Melanocyte of skin (primary cell): ENCODE measurements around the gene WDR91. TPM values are rescaled to one million over a fixed set of nuclear protein-coding genes. Genes with fewer than 3 reads are reported as not detected.

Experiments used
- small RNA-seq, 2 donors: library from RNA; depleted of rRNA; stranded (forward); fragments of <200 nt; gene quantifications; one replicate each; pipeline ENCODE3, GENCODE V24; 2012
- total RNA-seq, 2 donors: library from RNA; depleted of rRNA; stranded (reverse); fragments of >200 nt; gene quantifications; 2 replicates each; pipeline ENCODE4 v1.2.3, GENCODE V29; 2012

Gene WDR91
- 10 to 100 TPM; 39.2 to 46.3 TPM for total RNA-seq

DNA sequence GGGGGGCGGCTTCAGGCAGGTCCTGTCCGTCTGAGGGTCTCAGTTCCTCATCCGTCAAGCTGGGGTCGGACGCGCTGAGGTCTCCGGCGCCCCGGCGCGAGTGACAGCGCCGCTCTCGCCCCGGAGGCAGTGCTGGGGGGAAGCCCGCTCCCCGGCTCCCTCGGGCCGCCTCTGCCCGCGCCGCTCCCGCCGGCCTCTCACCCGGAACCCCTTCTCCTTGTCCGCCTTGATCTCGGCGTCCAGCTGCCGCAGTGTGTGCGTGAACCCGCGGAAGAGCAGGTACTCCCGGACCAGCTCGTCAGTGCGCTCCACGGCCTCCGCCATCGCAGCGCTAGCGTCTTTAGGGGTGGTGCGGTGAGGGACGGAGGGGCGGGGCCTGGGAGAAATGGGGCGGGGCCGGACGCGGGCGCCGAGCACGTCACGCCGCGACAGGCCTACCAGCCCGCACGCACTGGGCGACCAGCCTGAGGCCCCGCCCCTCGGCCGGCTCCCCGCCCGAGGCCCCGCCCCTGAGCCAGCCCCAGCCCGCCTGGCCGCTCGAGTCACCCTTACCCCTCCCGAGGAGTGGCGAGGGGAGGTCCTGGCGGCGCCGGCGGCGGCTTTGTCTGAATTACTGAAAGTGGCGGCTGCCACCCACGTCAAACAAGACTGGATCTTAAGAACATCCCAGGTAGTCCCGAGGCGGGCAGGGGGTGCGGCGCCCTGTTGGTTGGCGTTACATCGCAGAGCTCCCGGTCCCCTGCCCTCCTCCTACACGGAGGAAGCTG lies at the start of gene WDR91:
Gene WDR91 (minus strand): TSS at position 348 of the 767 bp plus-strand sequence. CDS start 24 bp downstream, at position 324.

DNA sequence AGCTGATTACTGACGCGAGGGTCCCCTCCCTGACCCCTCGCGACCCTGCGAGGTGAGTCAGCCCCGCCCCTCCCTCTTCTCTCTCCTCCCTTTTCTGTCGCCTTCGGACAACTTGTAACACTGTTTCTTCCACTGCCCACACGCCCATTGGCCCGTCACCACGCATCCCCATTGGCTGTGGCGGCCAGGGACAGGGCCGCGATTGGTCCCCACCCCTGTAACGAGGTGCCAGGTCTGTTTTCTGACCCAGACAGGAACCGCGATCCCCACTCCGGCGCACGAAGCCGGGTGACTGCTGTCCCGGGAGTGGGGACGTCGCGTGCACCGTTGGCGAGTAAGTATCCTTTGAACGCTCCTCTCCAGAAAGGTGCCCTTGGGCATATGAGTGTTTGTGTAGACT lies 22.2 kb upstream of the WDR91 start, which contains the start of gene STRA8:
Gene STRA8 (plus strand): TSS at position 269 of the 400 bp plus-strand sequence. CDS start 6,687 bp downstream, outside the sequence.

DNA sequence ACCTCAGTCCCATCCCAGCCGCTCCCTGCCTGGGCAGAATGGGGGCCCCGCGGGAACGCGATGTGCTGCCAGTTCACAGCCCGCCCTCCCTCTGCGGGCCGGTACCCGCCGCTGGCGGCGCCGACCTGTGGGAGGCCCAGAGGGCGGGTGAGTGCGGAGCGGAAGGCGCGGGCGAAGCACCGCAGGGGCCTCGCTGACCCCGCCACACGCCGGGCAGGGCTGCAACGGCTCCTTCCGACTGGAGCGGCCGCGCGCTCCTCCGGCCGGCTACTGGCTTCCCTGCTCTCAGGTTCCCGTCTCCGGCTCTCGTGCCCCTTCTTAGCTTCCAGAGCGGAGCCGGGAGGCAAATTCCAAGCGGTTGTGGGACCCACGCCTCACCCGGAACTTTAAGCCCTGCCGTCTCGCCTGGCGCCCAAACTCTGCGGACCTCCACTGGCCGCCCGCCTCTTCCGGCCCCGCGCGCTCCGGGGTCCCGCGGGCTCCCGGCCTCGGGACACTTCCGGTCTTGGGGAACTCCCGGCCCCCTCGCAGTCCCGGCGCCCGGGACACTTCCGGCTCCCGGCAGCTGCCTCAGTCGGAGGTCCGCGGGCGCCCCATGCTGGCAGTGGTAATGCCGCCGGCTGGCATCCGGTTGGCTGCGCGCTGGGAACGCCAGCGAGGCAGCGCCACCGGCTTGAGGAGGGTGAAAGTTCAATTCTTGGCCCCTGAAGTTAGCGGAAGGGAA lies 40.9 kb downstream of the WDR91 start, which contains the start of gene CYREN:
Gene CYREN (minus strand): TSS at position 434 of the 724 bp plus-strand sequence. CDS start 1,785 bp downstream, outside the sequence.

DNA sequence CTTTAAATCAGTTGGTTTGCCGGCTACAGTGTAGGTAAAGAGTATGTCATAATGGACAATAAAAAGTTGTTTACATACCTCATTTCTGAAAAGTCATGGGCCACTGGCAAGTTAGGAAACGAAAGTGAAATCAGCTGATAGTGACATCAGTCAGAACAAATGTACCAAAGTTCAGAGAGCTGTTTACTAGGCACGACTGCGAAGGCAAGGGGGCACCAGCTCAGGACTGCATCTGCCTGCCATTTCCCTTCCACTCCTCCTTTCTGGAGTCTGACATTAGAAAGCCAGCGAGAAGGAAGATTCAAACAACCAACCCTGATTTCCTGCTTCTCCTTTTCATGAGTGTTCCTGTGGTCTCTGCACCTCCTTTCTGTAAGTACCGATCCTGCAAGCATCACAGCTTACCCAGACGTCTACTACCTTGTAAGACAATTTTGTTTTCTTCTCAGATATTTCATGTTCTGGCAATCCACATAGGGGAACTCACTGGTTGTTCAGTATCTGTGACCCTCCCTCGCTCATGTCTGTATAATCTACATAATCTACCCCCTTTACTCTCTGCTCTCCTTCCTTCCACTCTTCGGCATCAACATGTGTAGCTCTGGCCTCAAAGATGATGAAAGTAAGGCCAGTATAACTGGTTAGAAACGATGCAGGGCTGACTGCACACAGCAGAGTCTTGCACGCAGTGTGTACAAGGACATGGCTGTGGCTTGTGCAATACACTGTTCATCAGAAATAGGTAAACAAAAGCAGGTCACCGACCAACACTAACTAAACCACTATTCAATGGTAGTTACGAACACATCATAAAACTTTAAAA lies 63.2 kb downstream of the WDR91 start, which contains the start of gene TMEM140:
Gene TMEM140 (plus strand): TSS at position 174 of the 823 bp plus-strand sequence. CDS start 16,370 bp downstream, outside the sequence.

Small RNAs within 50 kb of the gene (small RNA-seq; reads per million reads assigned to genes)
- 1.2 to 2.7 reads per million in 2 donors for gene MIR6509

Other genes with a start within 250 kb of the WDR91 start
- 1 to 10 TPM in 1 of 2 donors, under 1 TPM in 1; 0.34 to 1.3 TPM for gene AGBL3, start 225.0 kb downstream of the WDR91 start, total RNA-seq
- 10 to 100 TPM; 40.3 to 69.5 TPM for gene TMEM140, start 63.5 kb downstream of the WDR91 start, total RNA-seq
- 10 to 100 TPM; 16.2 to 31.6 TPM for gene CYREN, start 40.8 kb downstream of the WDR91 start, total RNA-seq
- not detected for gene STRA8, start 22.3 kb upstream of the WDR91 start, total RNA-seq